ENCODE results near the gene HIPK4. TPM values are rescaled to one million over a fixed set of nuclear protein-coding genes. Genes with fewer than 3 reads are reported as not detected.

The HIPK4 gene
- total RNA-seq, 1 experiment from 2014 or later, result 0.74 TPM

DNA sequence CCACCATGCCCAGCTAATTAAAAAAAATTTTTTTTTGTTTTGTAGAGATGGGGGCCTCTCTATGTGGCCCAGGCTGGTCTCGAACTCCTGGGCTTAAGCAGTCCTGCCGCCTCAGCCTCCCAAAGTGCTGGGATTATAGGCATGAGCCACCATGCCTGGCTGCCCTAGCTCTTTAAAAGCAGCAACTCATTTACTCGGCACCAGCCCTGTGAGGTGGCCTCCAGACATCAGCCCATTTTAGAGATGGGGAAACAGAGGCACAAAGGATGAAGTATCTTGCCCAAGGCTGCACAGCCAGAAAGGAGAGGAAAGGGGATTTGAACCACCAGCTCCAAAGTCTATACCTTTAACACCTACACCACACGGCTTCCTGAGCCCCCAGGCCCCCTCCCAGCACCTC lies 22.9 kb upstream of the HIPK4 start (continued):
- TF ChIP-seq REST (IDR thresholded peaks at IDR 0.05; ENCODE audit: low read depth) (no peak), SRF (IDR thresholded peaks at IDR 0.05; ENCODE audit: low read depth) (no peak), CBX3 (IDR thresholded peaks at IDR 0.05; ENCODE audit: low read depth) (no peak), POLR2AphosphoS5 (IDR thresholded peaks at IDR 0.05; ENCODE audit: low read depth, low read length) (no peak), ZNF274 (IDR thresholded peaks at IDR 0.05; ENCODE audit: low read depth, low read length) (no peak), SIN3A (IDR thresholded peaks at IDR 0.05; ENCODE audit: low read depth) (no peak), FOSL1 (IDR thresholded peaks at IDR 0.05; ENCODE audit: low read depth) (no peak)

GRCh38 chr19:40411958-40412499 lies 22.0 kb upstream of the HIPK4 start:
- no peak overlapping the region for H2AFZ ChIP-seq (ENCODE audit: low read depth, low read length, poor library complexity, severe bottlenecking)
- H3K9me3 ChIP-seq (ENCODE audit: control insufficient read depth in 1 of 2, insufficient read depth in 1 of 2, low read depth in 1 of 2, low read length in 2 of 2), result no peaks in the 10 kb centered on the region
- no peak for ATAC-seq
- intact Hi-C loops (cut with micrococcal nuclease), result no loop called here
- DNase-seq (ENCODE audit: low read depth, low spot score), result no peak
- no peaks in the 10 kb centered on the region for H4K20me1 ChIP-seq (ENCODE audit: insufficient read depth)
- BruUV-seq (replicated peaks), result no TSS peak
- H3K79me2 ChIP-seq (ENCODE audit: insufficient read depth, low read length), result no peaks in the 10 kb centered on the region
- ChIA-PET CTCF (interaction anchor here (1.1 kb wide), 1 partner anchor 9 kb away, joined by 3 read pairs; no protein-coding TSS in a partner anchor), RAD21 (ENCODE audit: low non-redundant PET in 1 of 2, low total read pairs in 2 of 2, uncharacterized antibody in 2 of 2, unreplicated experiment in 2 of 2) (no interaction called here), POLR2A (interaction anchor here (1.1 to 4.8 kb wide), 3 partner anchors 8 to 21 kb away, joined by 3 to 14 read pairs (median 5); partner anchors contain the start of gene SERTAD1)
- H3K4me2 ChIP-seq (ENCODE audit: low read length), result peak overlapping the region; percentile 87
- no peaks in the 10 kb centered on the region for H3K9me2 ChIP-seq (ENCODE audit: insufficient read depth)
- H3K4me1 ChIP-seq (ENCODE audit: control insufficient read depth in 1 of 2, insufficient read depth in 2 of 2, low read length in 2 of 2), result peaks cover 33 to 61% of the 10 kb centered on the region in 2 experiments
- no peaks in the 10 kb centered on the region for H3K27me3 ChIP-seq (ENCODE audit: insufficient read depth, low read length)
- peak overlapping the region in 1 of 2 experiments; percentile 45; a peak in 2 of 4 replicates for H3K4me3 ChIP-seq (replicated peaks in 1 of 2; ENCODE audit: low read depth in 1 of 2, low read length in 2 of 2)
- no peaks in the 10 kb centered on the region for H3K36me3 ChIP-seq (ENCODE audit: control insufficient read depth in 1 of 2, insufficient read depth in 2 of 2, low read length in 2 of 2)
- peak overlapping the region; percentile 43; the same call in 1 of the 2 replicates for H3K27ac ChIP-seq (ENCODE audit: low read depth, low read length)
- H3K9ac ChIP-seq (ENCODE audit: low read length), result peak overlapping the region; percentile 62
- TF ChIP-seq POLR2A (IDR thresholded peaks at IDR 0.05; ENCODE audit: borderline replicate concordance, extremely low read depth, insufficient read depth, insufficient read length), result no peak
- no peak for TF ChIP-seq EZH2 (IDR thresholded peaks at IDR 0.05)
- no peak for TF ChIP-seq CTCF (IDR thresholded peaks at IDR 0.05 in 2 of 3, conservative IDR thresholded peaks at IDR 0.05 in 1 of 3; ENCODE audit: borderline replicate concordance in 1 of 3, insufficient read depth in 1 of 3, low read depth in 2 of 3, low read length in 2 of 3)
- no peak for TF ChIP-seq REST (IDR thresholded peaks at IDR 0.05; ENCODE audit: low read depth)
- TF ChIP-seq SP1 (IDR thresholded peaks at IDR 0.05; ENCODE audit: low read depth), result no peak
- TF ChIP-seq MAX (IDR thresholded peaks at IDR 0.05), result no peak
- no peak for TF ChIP-seq YY1 (IDR thresholded peaks at IDR 0.05; ENCODE audit: extremely low read depth, insufficient replicate concordance, low read depth, low read length)
- TF ChIP-seq RAD21 (IDR thresholded peaks at IDR 0.05; ENCODE audit: low read depth), result no peak
- TF ChIP-seq EZH2phosphoT487 (IDR thresholded peaks at IDR 0.05; ENCODE audit: borderline replicate concordance), result no peak
- TF ChIP-seq POLR2AphosphoS5 (IDR thresholded peaks at IDR 0.05; ENCODE audit: low read depth, low read length), result no peak
- no peak for TF ChIP-seq SIN3A (IDR thresholded peaks at IDR 0.05; ENCODE audit: low read depth)

Measured in HCT116 (cell line).